Measurements from ENCODE around the gene TFF3.

The TFF3 gene

DNA sequence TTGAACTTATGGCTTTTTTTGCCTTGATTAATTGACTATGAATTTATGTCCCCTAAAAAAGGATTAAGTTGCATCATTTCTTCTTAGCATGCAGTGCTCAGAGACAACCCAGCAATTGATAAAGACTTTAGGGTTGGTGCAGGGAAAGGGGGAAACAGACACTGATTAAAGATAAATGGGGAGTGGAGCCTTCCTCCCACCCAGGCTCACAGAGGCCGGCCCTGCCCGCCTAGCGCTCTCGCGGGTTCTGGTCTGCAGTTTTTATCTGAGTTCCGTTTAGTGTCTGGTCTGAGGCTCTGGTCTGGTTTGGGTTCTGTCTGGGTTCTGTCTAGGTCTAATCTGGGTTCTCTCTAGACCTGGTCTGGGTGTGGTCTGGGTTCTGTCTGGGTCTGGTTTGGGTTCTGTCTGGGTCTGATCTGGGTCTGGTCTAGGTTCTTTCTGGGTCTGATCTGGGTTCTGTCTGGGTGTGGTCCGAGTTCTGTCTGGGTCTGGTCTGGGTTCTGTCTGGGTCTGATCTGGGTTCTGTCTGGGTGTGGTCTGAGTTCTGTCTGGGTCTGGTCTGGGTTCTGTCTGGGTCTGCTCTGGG, 48.1 kb downstream of the TFF3 start:
- DNase-seq (ENCODE audit: low read depth): no peak

DNA sequence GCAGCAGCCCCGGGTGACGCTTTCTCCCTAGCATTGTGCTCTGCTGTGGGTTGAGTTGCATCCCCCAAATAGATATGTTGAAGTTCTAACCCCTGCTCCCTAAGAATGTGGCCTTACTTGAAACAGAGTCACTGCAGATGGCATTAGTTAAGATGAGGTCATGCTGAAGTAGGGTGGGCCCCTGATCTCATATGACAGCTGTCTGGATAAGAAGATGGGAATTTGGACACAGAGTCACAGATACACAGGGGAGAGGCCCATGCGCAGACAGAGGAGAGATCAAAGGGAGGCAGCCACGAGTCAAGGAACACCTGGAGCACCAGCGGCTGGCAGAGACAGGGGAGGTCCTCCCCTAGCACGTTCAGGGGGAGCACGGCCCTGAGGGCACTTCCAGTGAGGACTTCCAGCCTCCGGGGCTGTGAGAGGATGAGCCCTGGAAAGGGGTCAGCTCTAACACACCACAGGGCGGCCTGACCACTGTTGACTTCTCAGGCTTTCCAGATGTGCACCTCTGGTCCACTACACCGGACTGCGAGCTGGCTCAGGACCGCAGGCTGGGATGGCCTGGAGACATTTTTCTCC, 49.9 kb downstream of the TFF3 start:
- no peak for DNase-seq (ENCODE audit: low read depth)

GRCh38 chr21:42264245-42265195, 50.7 kb downstream of the TFF3 start:
- no peak for DNase-seq (ENCODE audit: low read depth)

DNA sequence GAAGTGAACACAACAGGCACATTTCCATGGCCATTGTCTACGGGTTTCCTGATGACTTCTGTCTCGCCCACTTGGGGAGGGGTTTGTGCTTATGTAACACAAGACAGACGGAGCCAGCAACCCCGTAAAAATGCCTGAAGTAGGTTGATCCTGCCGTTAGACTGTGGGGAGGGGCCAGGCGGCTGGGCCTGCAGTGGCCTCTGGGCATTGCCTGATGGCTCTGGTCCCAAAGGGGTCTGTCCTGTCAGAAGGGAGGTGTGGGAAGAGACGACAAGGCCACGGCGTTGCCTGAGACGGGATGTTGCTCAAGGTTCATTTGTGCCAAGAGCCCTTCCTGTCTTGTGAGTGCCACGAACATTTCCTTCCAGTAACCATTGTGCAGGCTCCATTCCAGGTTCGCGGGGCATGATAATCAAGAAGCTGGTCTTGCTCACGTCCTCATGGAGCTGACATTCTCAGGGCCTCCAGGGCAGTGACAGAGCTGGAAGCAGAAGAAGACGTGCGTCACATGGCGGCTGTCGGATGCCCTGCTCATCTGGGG, 51.5 kb downstream of the TFF3 start:
- DNase-seq (ENCODE audit: low read depth): no peak

GRCh38 chr21:42262831-42263231, 52.4 kb downstream of the TFF3 start:
- no peak for DNase-seq (ENCODE audit: low read depth)

- no peak for DNase-seq (ENCODE audit: low read depth)
Measured at GRCh38 chr21:42261829-42262200, 53.4 kb downstream of the TFF3 start.

Data from activated T-cell treated with anti-CD3 and anti-CD28 coated beads for 1 hour (primary cell).